LHCN-M2 (cell line): ENCODE data around the gene PFKL. TPM values are rescaled to one million over a fixed set of nuclear protein-coding genes. Genes with fewer than 3 reads are reported as not detected.

Experiments used
- DNase-seq: peaks from one replicate; pipeline ENCODE4 v3.0.0-alpha.2; 2012; ENCODE audit warnings: low read depth
- polyA plus RNA-seq: library from polyadenylated mRNA; unstranded; fragments of >200 nt; gene quantifications from one replicate; pipeline ENCODE4 v1.2.1, GENCODE V29; 2012; ENCODE audit warnings: missing spikeins
- total RNA-seq: library from RNA; depleted of rRNA; stranded (reverse); fragments of >200 nt; gene quantifications from 2 replicates; pipeline ENCODE4 v1.2.3, GENCODE V29; 2014; rRNA removed

The PFKL gene
- 154 and 166 TPM in 2 replicates for total RNA-seq
- polyA plus RNA-seq: 105 TPM

DNA sequence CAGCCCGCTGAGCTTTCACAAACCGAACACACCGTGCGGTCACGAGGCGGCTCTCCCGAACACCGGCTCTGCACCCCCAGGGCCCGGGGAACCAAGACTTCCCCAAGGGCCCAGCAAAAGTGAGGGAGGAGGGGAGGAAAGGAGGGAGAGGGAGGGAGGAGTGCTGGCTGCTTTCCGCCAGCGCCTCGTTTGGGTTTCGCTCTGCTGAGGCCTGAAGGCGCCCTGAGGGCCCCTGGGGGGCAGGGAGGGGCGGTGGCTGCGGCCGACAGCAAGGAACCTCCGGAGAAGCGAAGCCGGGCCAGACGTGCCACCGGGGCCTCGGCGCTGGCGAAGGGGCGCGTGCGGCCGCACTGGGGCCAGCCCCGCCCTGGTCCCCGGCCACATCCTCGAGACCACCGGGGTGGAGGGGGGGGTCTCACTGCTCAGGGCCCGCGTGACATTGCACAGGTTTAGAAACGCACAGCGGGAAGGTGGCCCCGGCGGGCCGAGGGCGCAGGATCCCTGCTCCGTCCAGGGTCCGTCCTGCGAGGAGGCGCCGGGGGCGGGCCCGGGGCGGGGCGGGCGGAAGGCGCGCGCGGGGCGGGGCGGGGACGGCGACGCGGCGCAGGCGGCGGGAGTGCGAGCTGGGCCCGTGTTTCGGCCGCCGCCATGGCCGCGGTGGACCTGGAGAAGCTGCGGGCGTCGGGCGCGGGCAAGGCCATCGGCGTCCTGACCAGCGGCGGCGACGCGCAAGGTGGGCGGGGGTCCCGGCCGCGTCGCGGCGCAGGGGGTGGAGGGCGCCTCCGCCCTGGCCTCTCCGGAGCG is at the start of gene PFKL:
TSS of gene PFKL (plus strand) at position 596 of the 804 bp plus-strand sequence. CDS start at position 649, 53 bp downstream.
- peak; percentile 44 for DNase-seq

DNA sequence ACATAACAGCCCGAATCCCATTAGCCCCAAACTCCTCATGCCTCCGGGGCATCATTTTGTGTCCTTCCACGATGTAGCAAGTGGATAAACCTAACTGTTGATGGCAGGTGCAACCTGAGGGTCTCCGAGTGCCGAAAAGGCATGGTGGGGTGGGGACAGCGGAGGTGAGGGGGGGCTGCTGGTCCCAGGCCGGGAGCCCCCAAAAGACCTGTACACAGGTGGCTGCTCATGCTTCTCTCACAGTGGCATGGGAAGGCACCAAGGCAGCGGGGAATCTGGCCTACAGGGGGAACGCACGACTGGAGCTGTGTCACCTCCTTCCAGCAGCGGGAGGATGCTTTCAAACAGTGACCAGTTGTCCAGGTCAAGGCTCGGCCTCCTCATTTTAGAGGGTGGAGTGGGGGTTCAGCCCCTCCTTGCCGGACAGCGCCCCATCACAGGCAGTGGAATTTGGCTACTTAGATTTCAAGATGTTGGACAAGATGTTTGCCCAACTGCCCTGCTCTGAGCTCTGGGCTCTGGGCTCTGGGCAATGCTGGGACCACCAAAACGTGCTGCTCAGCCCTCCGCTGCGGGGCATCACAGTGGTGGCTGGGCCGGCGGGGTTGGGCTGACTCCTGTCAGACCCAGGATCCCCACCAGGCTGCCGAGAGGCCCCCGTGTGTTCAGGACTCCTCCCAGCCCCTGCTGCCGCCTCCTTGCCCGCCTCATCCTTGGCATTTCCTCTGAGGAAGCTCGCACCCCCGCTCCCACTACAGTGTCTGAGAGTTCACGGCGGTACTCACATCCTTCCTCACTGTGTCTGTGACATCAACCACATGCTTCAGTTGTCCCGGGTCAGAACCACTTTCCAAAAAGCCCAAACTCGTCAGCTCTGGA is 45.8 kb upstream of the PFKL start:
- no peak for DNase-seq

DNA sequence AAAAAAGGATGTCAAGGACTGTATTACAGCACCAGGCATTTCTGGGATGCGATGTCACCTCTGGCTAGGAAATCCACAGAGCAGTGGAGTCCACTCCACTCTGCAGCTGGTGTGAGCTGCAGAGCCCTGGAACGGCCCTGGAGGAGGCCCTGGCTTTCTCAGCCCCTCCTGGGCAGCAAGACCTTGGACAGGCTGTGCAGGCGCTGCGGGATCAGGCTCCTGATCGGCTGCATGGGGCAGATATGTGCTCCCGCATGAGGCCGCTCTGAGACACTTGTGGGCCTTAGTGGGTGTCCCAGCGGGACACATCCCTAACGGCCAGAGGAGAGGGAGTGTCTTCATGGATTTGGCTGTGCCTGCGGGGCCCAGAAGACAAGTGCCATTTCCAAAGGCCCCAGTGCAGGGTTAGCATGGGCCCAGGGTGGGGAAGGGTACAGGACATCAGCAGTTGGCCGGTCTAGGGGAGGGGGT is 44.3 kb upstream of the PFKL start:
- no peak for DNase-seq

DNA sequence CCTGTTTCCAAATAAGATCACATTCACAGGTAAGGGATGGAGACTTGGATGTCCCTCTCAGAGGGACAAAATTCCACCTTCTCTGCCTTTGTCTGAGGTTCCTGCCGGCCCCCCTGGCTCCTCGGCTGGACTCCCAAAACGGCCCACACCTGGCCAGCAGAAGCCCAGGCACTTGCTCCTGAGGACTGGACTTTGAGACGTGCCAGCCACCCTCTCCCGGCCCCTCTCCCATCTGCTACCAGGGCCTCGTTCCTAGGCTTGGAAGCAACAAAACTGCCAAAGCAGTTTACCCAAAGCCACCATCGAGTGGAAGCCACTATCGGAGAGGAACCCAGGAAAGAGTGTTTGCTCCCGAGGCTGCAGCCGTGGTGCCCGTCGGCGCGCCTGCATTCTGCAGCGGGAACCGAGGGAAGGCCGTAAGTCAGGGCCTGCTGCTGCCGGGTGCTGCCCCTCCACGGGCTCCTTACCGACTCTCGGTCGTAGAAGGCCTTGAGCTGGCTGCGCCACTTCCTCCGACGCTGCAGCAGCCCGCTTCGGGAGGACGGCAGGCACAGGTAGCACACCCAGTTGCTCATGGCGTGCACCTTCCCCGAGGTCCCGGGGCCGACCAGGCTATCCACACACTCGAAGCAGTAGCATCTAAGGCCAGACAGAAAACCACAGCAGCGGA is 41.7 kb upstream of the PFKL start:
- no peak for DNase-seq

DNA sequence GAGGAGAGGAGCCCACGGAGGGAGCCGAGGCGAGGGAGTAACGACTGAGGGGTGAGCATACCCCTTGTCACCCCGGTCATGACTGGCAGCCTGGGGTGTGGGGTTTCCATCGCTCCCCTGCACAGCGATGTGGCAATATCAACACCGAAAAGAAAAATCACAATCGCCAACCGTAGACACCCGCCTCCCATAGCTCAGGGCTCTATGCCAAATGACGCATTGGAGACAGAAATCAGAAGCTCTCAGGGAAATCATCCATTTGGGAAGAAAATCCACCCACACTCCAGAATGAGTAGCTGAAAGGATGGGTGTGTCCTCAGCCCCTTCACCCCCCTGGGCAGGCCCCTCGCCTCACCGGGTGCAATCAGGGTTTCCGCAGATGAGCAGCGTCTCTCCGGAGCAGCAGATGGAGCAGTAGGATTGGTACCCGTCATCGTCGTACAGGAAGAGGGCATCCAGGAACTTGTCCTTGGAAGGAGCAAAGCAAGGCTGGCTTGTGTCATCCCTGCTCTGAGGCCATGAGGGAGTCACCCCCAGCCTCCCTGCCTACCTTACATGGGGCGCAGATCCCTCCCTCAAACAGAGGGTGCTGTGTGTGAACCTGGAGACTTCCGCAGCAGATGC is 40.7 kb upstream of the PFKL start:
- no peak for DNase-seq

DNA sequence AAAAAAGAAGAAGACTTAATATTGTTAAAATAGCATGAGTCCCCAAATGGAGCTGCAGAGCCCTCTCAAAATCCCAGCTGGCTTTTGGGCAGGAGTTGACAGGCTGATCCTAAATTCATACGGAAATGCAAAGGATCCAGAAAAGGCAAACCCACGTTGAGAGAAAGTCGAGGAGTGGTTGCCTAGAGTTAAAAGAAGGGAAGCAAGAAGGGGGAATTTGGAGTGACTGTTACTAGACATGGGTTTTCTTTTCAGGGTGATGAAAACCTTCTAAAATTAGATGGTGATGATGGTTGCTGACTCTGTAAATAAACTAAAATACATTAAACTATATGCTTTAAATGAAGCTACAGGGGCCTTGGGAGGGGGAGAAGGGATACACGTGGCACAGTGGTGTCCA is 39.8 kb upstream of the PFKL start:
- no peak for DNase-seq

DNA sequence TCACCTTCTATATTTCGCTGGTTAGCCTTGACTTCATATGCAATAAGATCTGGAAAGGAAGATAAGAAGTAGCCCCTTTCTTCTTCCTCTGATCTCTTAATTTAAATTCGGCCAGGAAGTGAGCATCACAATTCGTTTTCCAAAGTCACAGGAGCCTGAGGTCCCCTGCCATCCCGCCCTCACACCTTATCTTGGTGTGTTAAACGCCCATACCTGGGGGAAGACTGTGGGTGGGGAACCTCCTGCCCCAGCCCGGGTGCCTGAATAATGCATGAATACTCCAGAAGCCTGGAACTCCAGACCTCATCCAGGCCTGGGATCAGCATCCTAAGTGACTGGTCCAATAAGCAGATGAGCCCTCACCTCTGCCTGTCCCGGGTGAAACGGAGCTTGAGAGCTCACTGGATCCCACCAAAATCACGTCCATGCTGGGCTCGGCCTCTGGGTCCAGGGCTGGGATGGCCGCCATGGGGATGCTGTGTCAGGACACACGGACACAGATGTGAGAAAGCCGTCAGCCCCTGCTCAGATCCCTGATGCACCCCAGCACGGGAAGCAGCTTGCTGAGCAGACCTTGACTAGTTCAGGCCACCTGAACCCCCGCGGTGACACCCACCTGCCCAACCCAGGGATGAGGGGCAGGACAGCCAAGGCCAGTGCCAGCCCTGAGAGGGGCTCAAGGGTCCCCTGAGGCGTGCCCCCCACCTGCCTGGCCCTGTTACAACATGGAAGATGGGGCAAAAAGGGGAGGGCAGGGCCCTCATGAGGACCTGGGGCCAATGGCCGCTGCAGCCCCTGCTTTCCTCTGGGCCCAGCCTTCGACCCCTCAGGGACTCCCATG is 38.8 kb upstream of the PFKL start:
- no peak for DNase-seq

DNA sequence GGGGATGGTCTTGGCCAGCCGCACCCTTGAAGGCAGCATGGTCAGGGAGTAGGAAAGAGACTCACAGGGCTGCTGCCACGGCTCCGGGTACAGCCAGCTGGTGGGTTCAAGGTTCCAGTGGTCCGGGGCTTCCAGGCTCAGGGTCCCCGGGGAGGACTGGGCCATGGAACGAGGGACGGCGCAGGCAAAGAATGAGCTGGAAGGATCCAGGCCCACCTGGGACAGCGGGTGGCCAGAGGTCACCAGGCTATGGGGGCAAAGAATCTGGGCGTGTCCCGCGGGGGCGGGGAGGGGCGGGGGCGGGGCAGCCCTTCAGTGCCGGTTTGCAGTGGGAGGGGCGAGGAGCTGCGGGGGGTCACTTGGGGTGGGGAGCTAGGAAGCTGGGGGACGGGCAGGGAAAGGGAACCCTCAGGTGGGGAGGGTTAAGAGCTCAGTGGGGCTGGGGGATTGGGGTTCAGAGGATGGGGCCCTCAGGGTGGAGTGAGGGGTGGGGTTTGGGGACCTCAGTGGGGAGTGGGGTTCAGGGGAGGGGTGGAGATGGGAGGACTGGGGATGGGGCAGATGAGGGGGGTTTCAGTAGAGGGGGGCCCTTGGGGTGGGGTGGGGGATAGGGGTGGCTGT is 38.1 kb upstream of the PFKL start, which contains the start of gene DNMT3L:
TSS of gene DNMT3L (minus strand) at position 223 of the 621 bp plus-strand sequence. CDS start 638 bp downstream, outside the sequence.
- DNase-seq: no peak

DNA sequence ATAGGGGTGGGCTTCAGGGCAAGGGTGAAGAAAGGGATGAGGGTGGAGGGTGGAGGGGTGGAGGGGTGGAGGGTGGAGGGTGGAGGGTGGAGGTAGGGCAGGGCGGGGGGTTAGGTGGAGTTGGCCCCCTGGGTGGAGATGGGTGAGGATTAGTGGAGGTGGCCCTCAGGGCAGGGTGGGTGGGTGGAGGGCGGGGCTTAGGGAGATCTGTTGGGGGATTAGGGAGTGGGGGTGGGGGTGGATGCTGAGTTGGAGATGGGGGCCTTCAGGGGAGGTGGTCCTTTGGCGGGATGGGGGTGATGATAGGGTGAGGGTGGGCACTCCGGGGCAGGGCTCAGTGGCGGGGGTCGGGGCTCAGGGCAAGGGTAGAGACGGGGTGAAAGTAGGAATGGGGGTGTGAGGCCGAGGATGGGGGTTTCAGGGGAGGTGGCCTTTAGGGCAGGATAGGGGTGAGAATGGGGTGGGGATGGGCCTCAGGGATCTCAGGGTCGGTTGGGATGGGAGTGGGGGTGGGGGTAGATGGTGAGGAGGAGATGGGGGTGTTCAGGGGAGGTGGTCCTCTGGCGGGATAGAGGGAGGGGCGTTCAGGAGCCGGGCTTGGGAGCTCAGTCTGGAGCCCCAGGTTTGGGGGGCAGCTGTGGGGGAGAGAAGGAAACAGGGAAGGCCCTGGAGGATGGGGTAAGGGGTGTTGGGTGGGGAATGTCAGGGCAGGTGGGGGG is 37.4 kb upstream of the PFKL start:
- DNase-seq: no peak

DNA sequence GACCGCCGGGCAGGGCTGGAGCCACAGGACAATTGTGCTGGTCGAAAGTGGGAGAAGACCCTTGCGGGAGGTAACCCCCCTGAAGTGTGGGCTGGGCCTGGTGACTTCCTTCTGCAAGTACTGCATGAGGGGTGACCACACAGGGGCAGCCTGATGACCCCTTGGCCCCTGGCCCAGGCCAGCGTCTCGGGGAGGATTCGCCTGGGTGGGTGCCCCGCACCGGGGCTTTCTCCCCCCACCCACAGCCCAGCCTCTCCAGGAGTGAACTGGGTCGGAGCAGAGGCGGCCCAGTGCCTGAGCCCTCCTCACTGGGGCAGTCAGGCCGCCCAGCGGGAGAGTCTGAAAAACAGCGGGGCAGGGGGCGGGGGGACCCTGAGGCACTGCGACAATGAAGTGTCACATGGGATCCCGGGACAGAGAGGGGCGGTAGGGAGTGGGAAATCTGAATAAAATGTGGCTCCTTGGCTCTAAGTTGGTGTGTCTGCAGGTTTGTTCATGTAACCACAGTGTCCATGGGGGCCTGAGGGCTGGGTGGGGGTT is 36.6 kb upstream of the PFKL start:
- DNase-seq: no peak

DNA sequence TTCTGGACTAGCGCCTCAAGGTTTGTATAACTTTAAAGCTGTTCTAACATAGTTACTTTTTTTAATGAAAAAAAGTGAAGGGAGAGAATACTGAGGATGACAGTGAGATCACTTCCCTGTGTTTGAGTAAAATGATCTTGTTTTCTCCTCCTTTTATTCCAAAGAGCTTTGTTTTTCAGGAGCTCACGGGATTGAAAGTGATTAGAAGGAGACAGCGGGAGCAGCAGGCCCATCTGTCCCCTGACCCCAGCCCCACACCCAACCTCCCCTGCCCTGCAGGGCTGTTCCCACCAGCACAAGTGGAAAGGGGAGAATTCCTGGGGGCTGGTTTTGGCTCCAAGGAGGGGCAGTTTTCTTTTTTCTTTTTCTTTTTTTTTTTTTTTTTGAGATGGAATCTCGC is 36.1 kb upstream of the PFKL start:
- no peak for DNase-seq

DNA sequence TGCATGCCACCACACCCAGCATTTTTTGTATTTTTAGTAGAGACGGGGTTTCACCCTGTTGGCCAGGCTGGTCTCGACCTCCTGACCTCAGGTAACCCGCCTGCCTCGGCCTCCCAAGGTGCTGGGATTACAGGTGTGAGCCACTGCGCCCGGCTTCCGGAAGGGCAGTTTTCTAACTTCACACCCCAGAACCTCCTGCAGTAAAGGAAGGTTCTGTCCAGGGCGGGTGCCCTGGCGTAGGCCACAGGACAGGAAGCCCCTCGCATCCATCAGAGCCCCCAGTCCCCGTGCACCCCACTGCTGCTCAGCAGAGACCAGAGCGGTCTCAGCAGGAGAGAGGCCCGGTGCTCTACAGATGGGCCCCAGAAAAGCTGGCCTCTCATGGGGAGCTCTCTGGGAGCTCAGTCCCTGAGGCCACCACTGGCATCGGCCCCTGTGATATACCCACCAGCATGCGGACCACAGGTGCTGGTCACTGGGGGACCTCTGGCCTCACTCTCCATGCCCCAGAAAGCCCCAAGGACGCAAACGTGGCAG is 34.1 kb upstream of the PFKL start:
- no peak for DNase-seq

DNA sequence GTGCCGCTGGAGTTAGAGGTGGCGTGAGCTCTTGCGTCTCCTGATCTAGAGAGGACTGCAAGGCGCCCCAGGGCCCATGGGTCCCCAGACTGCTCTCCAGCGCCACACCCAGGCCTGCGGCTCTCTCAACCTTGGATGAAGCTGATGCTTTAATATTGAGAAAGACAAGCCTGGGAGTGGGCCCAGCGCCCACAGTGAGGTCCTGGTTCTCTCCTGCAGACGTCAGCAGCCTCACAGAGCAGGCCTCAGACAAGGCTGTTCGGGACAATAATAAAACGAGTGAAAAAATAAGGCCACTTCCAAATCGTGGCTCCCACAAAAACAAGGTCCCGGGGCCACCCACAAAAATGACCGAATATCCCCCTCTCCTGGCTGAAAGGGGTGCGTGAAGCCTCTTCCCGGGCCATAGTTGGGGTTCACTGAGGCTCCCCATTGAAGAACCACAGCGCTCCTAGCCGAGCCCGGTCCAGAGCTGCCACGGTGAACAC is 32.2 kb upstream of the PFKL start:
- no peak for DNase-seq

DNA sequence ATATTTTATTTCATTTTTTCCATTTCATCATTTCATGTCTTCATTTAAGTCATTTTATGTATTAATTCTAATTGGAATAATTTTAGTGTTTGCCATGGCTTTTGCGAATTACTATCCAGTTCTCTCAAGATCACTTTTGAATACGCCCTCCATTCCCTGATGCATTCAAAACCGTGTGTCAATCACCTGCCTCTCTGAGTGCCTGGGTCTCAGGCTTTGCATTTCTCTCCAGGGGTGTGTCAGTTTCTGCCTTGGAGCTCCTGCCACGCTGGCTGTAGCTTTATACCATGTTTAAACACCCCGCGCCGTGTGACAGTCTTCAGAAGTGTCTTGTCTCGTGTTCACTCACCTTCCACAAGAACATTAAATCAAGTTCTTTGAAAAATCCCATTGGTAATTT is 30.8 kb upstream of the PFKL start:
- DNase-seq: no peak

DNA sequence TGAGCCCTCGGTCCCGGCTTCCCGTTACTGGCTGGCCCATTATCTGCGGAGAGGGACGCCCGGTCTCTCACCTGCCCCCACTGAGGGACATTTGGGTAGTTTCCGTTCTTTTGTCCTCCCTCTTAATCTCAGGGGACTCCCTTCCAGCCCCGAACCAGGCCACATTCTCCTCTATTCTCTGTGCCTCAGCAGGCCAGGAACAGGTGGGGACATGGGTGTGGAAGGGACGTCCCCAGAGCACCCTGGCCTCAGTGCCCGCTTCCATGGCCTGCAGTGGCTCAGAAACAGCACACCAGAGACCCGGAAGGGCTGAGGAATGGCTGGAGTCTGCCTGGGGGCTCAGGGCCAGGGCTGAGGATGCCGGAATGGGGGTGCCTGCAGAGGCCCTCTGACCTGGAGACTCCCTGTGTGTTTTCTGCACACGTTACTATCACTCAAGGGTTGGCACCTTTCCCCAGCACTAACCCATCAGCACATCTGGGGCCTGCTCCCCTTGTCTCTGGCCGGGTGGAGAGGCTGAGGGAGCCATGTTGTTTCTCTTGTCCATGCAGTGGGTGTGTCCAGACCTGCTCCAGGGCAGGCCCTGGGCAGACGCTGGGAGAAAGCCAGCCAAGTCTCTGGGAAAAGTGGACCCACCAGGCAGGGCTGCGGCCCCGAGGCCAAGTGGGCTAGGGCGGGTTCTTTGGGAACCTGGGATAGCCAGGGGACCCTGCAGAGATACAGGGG is 28.1 kb upstream of the PFKL start:
- no peak for DNase-seq

DNA sequence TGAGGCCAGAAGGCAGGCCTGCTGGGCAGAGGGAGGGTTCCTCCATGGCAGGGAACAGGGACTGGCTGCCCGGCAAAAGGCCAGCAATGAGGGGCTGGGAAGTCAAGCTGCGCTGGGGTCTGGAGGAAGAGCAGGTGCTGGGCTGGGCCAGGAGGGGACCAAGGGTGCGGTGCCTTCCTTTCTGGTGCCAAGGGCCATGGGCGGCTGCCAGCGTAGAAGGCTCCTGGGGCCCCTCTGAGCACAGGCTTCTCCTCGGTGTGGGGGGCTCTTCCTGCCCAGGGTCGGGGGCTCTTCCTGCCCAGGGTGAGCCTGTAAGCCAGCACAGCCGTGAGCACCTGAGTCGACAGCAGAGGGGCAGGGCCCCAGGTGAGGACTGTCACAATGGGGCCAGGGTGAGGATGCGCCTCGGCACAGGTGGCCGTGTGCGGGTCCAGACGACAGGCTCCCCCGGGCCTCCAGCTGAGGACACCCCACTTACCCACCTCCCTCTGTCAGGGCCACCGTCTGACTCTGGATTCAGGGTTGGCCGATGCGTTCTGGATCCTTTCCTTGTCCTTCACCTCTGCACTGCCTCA is 27.5 kb upstream of the PFKL start:
- no peak for DNase-seq

DNA sequence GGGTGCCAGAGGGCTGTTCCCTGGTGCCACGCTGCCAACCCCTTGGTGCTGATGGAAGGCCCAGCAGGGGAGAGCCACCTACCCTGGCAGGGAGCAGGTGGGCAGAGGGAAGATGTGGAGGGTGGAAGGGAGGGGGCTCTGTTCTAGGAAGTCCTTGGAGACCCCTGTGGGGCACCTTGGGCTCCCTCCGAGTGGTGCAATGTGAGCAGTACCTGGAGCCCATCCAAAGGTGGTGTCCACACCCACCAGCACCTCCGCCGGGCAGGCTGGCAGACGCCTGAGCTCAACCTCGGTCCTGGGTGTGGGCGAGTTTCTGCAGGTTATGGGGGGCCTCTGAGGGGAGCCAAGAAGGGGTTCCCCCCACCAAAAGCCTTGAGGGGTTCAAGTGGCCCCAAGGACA is 26.8 kb upstream of the PFKL start:
- no peak for DNase-seq

DNA sequence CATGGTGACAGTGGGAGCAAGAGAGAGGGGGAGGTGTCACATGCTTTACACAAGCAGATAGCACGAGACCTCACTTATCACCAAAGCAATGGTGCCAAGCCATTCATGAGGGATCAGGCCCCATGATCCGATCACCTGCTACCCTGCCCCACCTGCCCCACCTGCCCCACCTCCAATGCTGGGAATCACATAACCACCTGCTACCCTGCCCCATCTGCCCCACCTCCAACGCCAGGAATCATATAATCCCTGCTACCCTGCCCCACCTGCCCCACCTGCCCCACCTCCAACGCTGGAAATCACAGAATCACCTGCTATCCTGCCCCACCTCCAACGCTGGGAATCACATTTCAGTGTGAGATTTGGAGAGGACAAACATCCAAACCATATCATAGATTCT is 24.8 kb upstream of the PFKL start:
- DNase-seq: no peak
